Measurements from ENCODE around the gene HMX2.

HMX2 gene

DNA sequence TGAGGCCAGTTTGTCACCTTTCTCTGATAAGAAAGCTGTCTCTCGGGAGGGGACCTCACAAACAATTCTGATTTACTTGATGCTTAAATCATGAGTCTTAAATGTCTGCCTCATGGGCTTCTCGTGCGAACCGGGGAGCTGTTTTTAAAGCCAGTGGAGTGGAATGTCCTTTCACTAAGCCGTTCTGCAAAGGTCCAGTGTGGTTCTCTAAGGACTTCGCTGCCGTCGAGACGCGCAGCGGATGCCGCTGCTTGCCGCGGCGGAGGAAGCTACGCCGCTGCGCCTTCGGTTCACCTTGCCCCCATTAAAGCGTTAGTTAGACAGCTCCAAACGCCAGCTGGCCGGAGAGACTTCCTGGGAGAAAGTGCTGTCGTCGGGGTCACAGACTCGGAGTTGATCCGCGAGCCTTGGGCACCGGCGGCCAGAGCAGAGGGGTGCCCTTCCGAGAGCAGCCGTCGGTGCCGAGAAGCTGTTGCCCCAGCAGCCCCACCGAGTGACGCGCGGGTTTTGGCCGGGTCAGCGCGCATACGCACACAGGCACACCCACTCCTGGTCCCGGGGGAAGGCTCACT lies 13.5 kb upstream of the HMX2 start:
- H3K36me3 Mint-ChIP-seq (ENCODE audit: low read depth) = peaks cover 3% of the 10 kb centered on the region
- peak overlapping the region; percentile 52 for H3K4me3 Mint-ChIP-seq
- no peaks in the 10 kb centered on the region for H3K9me3 Mint-ChIP-seq
- peaks cover 79% of the 10 kb centered on the region for H3K27me3 Mint-ChIP-seq (ENCODE audit: low read depth)
- H3K4me1 Mint-ChIP-seq (ENCODE audit: low read depth) = peaks cover 17% of the 10 kb centered on the region
- H3K27ac Mint-ChIP-seq = peak overlapping the region; percentile 75
- DNase-seq (ENCODE audit: low spot score) = no peak

DNA sequence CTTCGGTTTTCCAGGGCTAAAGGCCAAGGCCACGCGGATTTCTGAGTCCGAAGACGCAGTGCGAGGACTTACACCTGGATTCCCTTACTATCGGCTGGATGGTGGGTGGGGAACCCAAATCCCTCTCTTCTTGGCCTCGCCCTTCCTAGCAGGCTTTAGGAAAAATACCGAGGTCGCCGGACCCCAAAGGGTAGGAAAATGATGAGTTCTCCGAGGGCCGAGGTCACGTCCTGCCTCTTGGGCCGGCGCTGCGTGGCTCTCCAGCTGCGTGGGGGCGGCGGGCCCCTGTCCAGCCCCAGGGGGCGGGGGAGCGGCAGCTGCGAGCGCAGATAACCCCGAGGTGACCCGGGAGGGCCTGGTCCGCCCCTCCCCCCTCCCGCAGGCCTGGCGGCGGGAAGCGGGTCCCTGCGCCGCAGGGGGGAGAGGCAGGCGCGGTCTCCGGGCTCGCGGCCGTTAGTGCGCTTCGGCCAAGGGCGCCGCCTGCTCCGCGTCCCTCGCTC lies 13.0 kb upstream of the HMX2 start:
- Mint-ChIP-seq H3K4me3 (no peak overlapping the region), H3K9me3 (no peaks in the 10 kb centered on the region)

DNA sequence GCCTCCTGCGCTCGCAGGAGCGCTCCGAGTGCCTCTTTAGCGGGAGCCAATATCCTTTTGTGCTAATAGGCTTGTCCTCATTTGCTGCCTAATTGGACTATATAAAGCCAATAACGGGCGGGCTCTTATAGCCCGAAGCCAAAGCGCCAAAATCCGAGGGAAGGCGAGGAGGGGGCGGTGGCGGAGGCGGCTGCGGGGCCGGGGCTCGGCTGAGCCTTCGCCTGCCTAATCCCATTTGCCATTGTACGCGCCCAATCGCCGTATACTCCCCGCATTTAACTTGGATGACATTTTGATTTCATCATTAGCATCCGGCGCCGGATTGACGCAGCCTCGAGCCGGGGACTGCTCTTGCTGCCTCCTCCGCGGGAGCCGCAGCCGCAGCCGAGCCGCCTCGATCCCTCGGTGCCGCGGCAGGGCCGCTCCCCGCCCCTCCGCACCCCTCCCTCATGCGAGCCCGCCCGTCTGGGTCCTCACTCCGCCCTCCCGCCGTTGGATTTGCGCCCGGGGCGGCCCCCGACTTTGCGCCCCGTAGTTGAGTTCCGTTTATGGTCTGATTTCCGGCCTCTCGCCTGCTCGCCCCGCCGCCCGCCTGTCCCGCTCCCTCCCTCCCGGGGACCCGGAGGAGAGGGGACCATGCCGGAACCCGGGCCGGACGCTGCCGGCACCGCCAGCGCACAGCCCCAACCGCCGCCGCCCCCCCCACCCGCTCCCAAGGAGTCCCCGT lies 12.4 kb upstream of the HMX2 start, which contains the start of gene HMX3:
TSS of gene HMX3 (plus strand) at position 556 of the 727 bp plus-strand sequence. CDS start at position 637, 81 bp downstream.
- H3K27ac Mint-ChIP-seq = peak within 1 kb of the TSS; percentile 86
- peaks cover 21% of the 10 kb centered on the region for H3K4me1 Mint-ChIP-seq (ENCODE audit: low read depth)
- H3K36me3 Mint-ChIP-seq (ENCODE audit: low read depth) = peaks cover 3% of the 10 kb centered on the region

More for the DNA sequence above, 13.0 kb upstream of the HMX2 start:
- no peak for DNase-seq (ENCODE audit: low spot score)
- Mint-ChIP-seq H3K27ac (no peak overlapping the region), H3K27me3 (ENCODE audit: low read depth) (peaks cover 79% of the 10 kb centered on the region), H3K36me3 (ENCODE audit: low read depth) (peaks cover 3% of the 10 kb centered on the region), H3K4me1 (ENCODE audit: low read depth) (peaks cover 17% of the 10 kb centered on the region)

DNA sequence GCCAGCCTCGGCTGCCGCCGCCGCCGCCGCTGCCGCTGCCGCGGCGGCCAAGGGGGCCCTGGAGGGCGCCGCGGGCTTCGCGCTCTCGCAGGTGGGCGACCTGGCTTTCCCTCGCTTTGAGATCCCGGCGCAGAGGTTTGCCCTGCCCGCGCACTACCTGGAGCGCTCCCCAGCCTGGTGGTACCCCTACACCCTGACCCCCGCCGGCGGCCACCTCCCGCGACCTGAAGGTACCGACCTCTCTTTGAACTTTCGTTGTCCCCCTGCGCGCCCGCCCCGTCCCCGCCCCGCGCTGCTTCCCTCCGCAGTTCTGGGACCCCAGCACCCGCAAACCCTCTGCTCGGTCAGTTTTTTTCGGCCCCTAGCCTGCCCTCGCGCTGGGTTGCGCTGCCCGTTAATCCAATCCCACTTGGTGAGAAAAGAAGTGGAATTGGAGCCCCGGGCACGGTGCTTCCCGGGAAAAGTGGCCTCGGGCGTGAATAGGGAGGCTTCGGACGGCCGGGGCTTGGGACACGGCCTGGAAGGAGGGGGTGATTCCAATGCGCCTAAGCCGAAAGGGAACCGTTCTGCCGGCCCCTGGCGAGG lies 11.6 kb upstream of the HMX2 start:
- peak overlapping the region; percentile 12 for H3K4me3 Mint-ChIP-seq
- H3K27ac Mint-ChIP-seq = peak overlapping the region; percentile 86
- DNase-seq (ENCODE audit: low spot score) = no peak
- H3K4me1 Mint-ChIP-seq (ENCODE audit: low read depth) = peaks cover 21% of the 10 kb centered on the region
- H3K36me3 Mint-ChIP-seq (ENCODE audit: low read depth) = peaks cover 3% of the 10 kb centered on the region
- peaks cover 81% of the 10 kb centered on the region for H3K27me3 Mint-ChIP-seq (ENCODE audit: low read depth)
- H3K9me3 Mint-ChIP-seq = no peaks in the 10 kb centered on the region

More for the DNA sequence above, 12.4 kb upstream of the HMX2 start, which contains the start of gene HMX3:
- Mint-ChIP-seq H3K9me3 (no peaks in the 10 kb centered on the region), H3K27me3 (ENCODE audit: low read depth) (peaks cover 79% of the 10 kb centered on the region), H3K4me3 (peak within 1 kb of the TSS; percentile 69)
- no peak for DNase-seq (ENCODE audit: low spot score)

DNA sequence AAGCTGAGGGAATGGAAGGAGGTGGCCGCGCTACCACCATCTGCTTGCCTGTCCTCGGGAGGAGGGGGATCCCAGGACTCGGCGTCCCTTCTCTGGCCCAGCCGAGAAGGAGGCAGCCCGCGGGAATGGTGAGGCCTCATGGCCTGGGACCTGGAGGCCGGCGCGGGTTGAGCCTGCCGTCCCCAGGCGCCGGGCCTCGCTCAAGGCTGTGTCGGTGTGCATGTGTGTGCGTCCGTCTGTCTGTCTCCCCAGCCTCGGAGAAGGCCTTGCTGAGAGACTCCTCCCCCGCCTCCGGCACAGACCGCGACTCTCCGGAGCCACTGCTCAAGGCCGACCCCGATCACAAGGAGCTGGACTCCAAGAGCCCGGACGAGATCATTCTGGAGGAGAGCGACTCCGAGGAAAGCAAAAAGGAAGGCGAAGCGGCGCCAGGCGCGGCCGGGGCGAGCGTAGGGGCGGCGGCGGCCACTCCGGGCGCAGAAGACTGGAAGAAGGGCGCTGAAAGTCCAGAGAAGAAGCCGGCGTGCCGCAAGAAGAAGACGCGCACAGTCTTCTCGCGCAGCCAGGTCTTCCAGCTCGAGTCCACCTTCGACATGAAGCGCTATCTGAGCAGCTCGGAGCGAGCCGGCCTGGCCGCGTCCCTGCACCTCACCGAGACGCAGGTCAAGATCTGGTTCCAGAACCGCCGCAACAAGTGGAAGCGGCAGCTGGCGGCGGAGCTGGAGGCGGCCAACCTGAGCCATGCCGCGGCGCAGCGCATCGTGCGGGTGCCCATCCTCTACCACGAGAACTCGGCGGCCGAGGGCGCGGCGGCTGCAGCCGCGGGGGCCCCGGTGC lies 10.9 kb upstream of the HMX2 start:
- DNase-seq (ENCODE audit: low spot score) = no peak
- Mint-ChIP-seq H3K4me1 (ENCODE audit: low read depth) (peaks cover 23% of the 10 kb centered on the region), H3K27ac (peak overlapping the region; percentile 86), H3K4me3 (peak overlapping the region; percentile 69), H3K27me3 (ENCODE audit: low read depth) (peaks cover 82% of the 10 kb centered on the region), H3K36me3 (ENCODE audit: low read depth) (peaks cover 6% of the 10 kb centered on the region), H3K9me3 (peaks cover 3% of the 10 kb centered on the region)

DNA sequence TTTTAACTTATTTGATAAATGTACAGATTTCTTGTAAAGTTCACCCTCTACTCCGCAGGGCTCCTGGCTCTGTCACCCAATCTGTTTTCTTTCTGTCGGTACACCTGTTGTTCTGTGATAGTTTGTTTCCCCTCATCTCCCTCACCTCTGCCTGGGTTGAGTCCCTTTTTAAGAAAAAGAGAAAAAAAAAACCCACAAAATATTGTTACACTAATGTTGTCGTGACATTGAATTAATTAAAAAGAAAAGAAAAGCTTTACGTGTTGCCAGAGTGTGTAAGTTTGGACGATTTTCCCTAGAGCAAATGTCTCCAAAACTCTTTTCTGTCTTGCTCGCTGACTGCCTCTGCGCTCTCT lies 8.8 kb upstream of the HMX2 start:
- peaks cover 14% of the 10 kb centered on the region for H3K4me1 Mint-ChIP-seq (ENCODE audit: low read depth)
- peak overlapping the region; percentile 13 for H3K4me3 Mint-ChIP-seq

DNA sequence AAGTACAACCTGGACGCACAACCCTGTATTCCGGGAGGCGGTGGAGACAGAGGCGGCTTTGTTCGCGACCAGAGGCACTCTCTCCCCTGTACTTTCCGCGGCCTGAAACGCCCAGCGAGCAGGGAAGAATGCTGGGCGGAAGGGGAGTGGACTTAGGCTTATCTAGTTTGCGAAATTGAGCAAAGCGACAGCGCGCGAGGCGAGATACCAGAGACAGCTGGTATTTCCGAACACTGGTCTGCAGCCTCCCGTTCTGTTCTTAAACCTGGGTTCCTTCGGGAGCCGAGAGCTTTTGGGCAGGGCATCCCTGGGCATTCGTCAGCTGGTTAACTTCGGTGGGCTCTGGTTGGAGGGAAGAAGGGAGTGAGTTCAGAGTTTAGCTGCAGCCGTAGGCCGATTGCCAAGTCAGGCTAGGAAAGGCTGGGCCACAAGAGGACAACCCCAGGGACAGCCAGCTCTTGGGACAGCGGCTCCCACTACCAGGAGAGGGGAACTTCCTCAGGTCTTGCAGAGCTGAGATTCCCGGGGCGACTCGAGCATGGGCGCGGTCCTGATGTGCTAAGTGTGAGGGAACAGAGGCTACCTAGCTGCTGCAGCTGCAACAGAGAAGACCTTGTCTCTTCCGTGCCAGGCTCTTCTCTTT lies 8.3 kb upstream of the HMX2 start:
- Mint-ChIP-seq H3K27me3 (ENCODE audit: low read depth) (peaks cover 80% of the 10 kb centered on the region), H3K4me3 (peak overlapping the region; percentile 13)
- DNase-seq (ENCODE audit: low spot score) = no peak

More for the DNA sequence above, 8.8 kb upstream of the HMX2 start:
- no peak for DNase-seq (ENCODE audit: low spot score)
- Mint-ChIP-seq H3K27ac (peak overlapping the region; percentile 20), H3K9me3 (peaks cover 3% of the 10 kb centered on the region), H3K27me3 (ENCODE audit: low read depth) (peaks cover 80% of the 10 kb centered on the region), H3K36me3 (ENCODE audit: low read depth) (peaks cover 7% of the 10 kb centered on the region)

DNA sequence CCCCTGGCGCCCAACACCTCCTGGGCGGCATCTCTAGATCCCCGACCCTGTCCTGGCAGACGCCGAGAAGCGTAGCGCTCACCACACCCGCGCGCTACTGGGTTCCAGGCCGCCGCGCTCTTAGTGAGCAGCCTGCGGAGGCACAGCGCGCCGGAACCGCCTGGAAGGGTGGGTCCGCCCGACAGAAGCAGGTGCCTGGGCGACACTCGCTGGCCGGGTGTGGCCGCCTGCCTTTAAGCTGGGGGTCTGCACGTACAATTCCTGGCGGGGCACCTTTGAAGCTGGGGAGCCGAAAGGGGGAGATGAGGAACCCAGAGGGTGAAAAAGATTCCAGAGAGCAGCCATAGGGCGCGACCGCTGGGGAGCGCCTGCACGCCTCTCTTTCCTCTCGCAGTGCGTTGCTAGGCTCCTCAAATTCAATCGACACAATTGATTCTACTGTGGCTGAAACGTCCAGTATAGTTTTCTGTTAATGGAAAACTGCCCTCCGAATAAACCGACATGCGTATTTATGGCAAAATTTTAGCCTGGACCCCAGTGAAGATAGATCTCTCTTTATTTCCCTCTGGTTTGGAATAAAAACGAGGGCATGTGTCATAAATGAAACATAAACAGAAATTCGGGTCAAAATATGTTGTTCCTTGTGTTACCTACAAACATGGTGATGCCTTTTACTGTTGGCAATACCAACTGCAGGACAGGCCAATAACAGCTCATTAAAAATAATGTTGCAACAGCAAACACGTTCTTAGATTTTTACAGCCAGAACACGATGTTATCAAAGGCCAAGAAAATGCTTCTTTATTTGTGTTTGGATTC lies 7.6 kb upstream of the HMX2 start:
- Mint-ChIP-seq H3K4me1 (ENCODE audit: low read depth) (peaks cover 13% of the 10 kb centered on the region), H3K4me3 (peak overlapping the region; percentile 26), H3K9me3 (peaks cover 3% of the 10 kb centered on the region), H3K27me3 (ENCODE audit: low read depth) (peaks cover 85% of the 10 kb centered on the region), H3K36me3 (ENCODE audit: low read depth) (peaks cover 7% of the 10 kb centered on the region), H3K27ac (no peak overlapping the region)
- no peak for DNase-seq (ENCODE audit: low spot score)

More for the DNA sequence above, 8.3 kb upstream of the HMX2 start:
- no peak overlapping the region for H3K27ac Mint-ChIP-seq
- peaks cover 11% of the 10 kb centered on the region for H3K4me1 Mint-ChIP-seq (ENCODE audit: low read depth)
- H3K9me3 Mint-ChIP-seq = peaks cover 3% of the 10 kb centered on the region
- H3K36me3 Mint-ChIP-seq (ENCODE audit: low read depth) = peaks cover 7% of the 10 kb centered on the region

DNA sequence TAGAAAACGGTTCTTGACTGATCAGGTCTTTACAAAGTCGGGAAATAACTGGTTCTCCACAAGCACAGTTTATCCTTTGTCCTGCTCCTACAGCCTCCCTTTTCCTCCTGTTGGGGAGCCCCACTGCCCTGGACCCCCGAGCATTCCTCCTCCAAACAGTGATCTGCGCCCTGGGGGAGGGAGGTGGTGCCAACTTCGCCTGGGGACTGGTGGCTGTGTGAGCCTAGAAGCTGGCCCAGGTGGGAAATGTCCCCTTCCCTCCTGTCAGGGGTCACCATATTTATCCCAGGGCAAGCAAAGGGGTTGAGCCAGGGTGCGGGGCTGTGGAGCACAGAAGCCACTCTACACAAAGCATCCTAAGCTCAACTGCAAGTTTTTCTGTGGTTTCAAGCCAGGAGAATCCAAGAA lies 6.9 kb upstream of the HMX2 start:
- Mint-ChIP-seq H3K9me3 (peaks cover 3% of the 10 kb centered on the region), H3K4me1 (ENCODE audit: low read depth) (peaks cover 13% of the 10 kb centered on the region), H3K36me3 (ENCODE audit: low read depth) (peaks cover 7% of the 10 kb centered on the region), H3K27me3 (ENCODE audit: low read depth) (peaks cover 90% of the 10 kb centered on the region), H3K27ac (no peak overlapping the region), H3K4me3 (no peak overlapping the region)
- no peak for DNase-seq (ENCODE audit: low spot score)

DNA sequence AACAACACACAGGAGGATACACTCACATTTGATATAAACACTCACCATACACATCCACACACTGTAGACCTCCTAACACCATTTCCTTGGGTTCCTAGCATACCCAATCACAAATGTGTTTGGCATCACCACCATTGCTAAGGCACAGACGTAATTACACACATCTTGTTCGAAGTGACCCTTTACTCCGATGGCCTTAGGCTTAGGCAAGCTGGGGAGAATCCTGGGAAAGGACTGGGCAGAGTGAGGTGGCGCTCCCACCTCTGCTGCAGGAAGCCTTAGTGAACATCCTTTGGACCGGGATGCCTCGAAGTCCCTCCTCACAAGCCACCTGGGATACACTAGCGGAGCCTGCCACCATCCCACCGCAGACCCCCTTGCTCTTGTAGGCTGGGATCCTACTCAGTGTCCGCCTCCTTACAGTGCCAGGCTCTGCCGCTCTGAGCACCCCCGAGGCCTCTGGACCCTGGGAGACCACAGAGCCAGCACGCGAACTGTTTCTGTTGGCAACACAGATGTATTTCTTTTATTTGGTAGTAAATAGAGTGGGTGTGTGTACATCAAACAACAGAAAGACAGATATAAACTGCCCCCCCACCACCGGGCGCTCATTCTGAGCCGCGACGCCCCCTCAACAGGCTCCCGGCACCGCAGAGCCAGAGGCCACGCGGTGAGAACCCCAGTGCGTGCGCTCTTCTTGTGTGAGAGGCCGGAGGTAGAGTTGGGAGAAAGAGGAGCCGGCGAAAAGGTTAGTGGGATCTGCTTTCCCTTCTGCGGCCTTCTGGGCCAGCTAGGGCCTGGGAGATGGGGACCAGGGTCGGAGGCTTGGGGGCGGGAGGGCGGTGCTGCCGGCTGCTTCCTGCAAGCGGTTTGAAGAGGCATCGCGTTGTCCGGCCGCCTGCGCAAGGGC lies 5.9 kb upstream of the HMX2 start:
- Mint-ChIP-seq H3K4me1 (ENCODE audit: low read depth) (peaks cover 13% of the 10 kb centered on the region), H3K9me3 (peaks cover 7% of the 10 kb centered on the region), H3K27ac (no peak overlapping the region), H3K27me3 (ENCODE audit: low read depth) (peaks cover 89% of the 10 kb centered on the region), H3K4me3 (no peak overlapping the region), H3K36me3 (ENCODE audit: low read depth) (peaks cover 9% of the 10 kb centered on the region)
- no peak for DNase-seq (ENCODE audit: low spot score)

DNA sequence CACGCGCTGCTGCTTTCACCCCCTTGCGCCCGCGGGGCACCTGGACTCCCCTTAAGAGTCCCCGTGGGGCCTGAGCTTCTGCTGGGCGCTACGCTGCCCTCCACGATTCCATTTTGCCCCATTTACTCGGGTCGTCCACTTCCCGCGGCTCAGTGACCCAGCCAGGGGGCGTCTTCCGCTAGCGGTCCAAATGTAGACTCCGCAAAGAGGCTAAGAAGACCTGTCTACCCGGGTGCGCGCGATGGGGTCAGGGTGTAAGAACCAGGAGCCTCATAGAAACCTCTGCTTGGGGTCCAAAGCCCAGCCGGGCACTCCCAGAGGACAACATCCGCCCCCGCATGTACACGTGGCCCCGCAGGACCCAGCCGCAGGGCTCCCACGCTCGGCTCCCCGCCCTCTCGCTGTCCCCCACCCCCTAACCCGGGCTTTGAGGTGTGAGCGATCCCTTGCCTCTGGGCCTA lies 5.2 kb upstream of the HMX2 start:
- peaks cover 11% of the 10 kb centered on the region for H3K36me3 Mint-ChIP-seq (ENCODE audit: low read depth)
- no peak for DNase-seq (ENCODE audit: low spot score)
- peak overlapping the region; percentile 6 for H3K27ac Mint-ChIP-seq
- H3K4me1 Mint-ChIP-seq (ENCODE audit: low read depth) = peaks cover 14% of the 10 kb centered on the region
- peaks cover 91% of the 10 kb centered on the region for H3K27me3 Mint-ChIP-seq (ENCODE audit: low read depth)
- peaks cover 8% of the 10 kb centered on the region for H3K9me3 Mint-ChIP-seq
- no peak overlapping the region for H3K4me3 Mint-ChIP-seq
